ENCODE results near the gene SLC25A25. TPM values are rescaled to one million over a fixed set of nuclear protein-coding genes. Genes with fewer than 3 reads are reported as not detected.

SLC25A25 gene
- total RNA-seq, 3 donors from 2014 or later (not counting 1 experiment from before 2014, with no cell fraction given) = 16.8 to 19.1 (median 18.9) TPM

DNA sequence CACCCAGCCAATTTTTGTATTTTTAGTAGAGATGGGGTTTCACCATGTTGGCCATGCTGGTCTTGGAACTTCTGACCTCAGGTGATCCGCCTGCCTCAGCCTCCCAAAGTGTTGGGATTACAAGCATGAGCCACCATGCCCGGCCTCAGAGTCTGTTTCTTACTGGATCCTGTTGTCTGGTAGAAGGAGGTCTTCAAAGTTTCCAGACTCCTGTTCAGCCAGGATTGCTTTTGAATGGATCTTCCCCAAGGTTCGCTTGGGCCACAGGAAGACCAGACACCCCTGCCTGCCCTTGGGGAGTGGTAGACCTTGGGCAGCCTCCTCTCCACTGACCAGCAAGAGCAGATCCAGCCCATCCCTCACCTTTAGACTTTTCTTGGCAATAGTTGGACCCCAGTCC is 73.6 kb downstream of the SLC25A25 start:
- no peak overlapping the region for H3K27ac ChIP-seq (ENCODE audit: low read length)
- H3K4me1 ChIP-seq (ENCODE audit: control insufficient read depth, insufficient read depth, low read length) = no peaks in the 10 kb centered on the region
- ATAC-seq = no peak
- DNase-seq = no peak
- Mint-ChIP-seq H3K4me1 (no peaks in the 10 kb centered on the region), H3K36me3 (no peaks in the 10 kb centered on the region), H3K9me3 (no peaks in the 10 kb centered on the region), H3K4me3 (no peak overlapping the region), H3K27ac (no peak overlapping the region), H3K27me3 (ENCODE audit: low read depth in 2 of 2) (peaks cover 0 to 4% of the 10 kb centered on the region in 2 donors)
- H3K36me3 ChIP-seq (ENCODE audit: control insufficient read depth, insufficient read depth, low read length) = no peaks in the 10 kb centered on the region
- H3K27me3 ChIP-seq (ENCODE audit: control insufficient read depth, insufficient read depth, low read length) = no peaks in the 10 kb centered on the region
- intact Hi-C loops (cut with micrococcal nuclease) = no loop called here
- TF ChIP-seq, protein P1, sequence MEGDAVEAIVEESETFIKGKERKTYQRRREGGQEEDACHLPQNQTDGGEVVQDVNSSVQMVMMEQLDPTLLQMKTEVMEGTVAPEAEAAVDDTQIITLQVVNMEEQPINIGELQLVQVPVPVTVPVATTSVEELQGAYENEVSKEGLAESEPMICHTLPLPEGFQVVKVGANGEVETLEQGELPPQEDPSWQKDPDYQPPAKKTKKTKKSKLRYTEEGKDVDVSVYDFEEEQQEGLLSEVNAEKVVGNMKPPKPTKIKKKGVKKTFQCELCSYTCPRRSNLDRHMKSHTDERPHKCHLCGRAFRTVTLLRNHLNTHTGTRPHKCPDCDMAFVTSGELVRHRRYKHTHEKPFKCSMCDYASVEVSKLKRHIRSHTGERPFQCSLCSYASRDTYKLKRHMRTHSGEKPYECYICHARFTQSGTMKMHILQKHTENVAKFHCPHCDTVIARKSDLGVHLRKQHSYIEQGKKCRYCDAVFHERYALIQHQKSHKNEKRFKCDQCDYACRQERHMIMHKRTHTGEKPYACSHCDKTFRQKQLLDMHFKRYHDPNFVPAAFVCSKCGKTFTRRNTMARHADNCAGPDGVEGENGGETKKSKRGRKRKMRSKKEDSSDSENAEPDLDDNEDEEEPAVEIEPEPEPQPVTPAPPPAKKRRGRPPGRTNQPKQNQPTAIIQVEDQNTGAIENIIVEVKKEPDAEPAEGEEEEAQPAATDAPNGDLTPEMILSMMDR (IDR thresholded peaks at IDR 0.05) = no peak
- no peak overlapping the region for H3K4me3 ChIP-seq (ENCODE audit: low read length)
- no peaks in the 10 kb centered on the region for H3K9me3 ChIP-seq (ENCODE audit: control insufficient read depth, insufficient read depth, low read length)
- 99% methylated on average over 3 of the region's 3 CpGs for WGBS (ENCODE audit: insufficient coverage)

DNA sequence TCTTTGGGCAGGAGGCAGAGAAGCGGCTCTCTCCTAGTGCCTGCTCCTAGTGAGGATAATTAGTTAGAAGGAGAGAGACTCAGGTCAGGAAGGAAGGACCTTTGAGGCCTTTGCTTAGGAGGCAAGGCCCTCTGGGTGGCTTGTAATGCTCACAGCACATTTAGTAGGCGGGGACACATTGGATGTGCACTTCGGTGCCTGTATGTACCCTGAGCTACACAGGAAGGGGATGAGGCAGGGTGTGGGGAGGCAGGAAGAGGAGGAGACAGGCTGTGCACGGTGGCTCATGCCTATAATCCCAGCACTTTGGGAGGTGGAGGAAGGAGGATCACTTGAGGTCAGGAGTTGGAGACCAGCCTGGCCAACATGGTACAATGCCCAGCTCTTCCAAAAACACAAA is 74.0 kb downstream of the SLC25A25 start:
- Mint-ChIP-seq H3K27me3 (ENCODE audit: low read depth in 2 of 2) (peaks cover 0 to 4% of the 10 kb centered on the region in 2 donors), H3K4me1 (no peaks in the 10 kb centered on the region), H3K27ac (no peak overlapping the region), H3K9me3 (no peaks in the 10 kb centered on the region), H3K4me3 (no peak overlapping the region), H3K36me3 (no peaks in the 10 kb centered on the region)
- no peak overlapping the region for H3K27ac ChIP-seq (ENCODE audit: low read length)
- no peaks in the 10 kb centered on the region for H3K36me3 ChIP-seq (ENCODE audit: control insufficient read depth, insufficient read depth, low read length)
- no peak for ATAC-seq
- H3K27me3 ChIP-seq (ENCODE audit: control insufficient read depth, insufficient read depth, low read length) = no peaks in the 10 kb centered on the region
- H3K4me1 ChIP-seq (ENCODE audit: control insufficient read depth, insufficient read depth, low read length) = no peaks in the 10 kb centered on the region
- intact Hi-C loops (cut with micrococcal nuclease) = no loop called here
- WGBS (ENCODE audit: insufficient coverage) = 50% methylated on average over 4 of the region's 4 CpGs
- peak in 1 of 2 donors; percentile 33 for DNase-seq
- TF ChIP-seq, protein P1 (IDR thresholded peaks at IDR 0.05) = no peak
- H3K9me3 ChIP-seq (ENCODE audit: control insufficient read depth, insufficient read depth, low read length) = no peaks in the 10 kb centered on the region
- H3K4me3 ChIP-seq (ENCODE audit: low read length) = no peak overlapping the region

DNA sequence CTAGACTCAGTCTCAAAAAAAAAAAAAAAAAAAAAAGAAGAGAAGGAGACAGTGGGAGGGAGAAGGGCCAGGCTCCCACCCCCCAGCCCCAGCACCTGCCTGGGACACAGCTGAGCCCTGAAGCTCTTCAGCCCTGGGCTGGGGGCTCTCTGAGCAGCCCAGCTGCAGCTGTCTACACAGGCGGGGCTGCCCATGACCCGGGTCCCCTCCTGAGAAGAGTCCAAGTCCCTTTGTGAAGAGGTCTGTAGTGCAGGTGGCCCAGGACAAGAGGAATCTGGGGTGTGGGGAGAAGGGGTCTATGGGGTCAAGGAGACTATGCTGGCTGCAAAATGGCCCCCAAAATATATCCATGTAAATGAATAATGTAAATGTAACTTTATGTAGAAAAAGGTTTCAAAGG is 74.6 kb downstream of the SLC25A25 start:
- no peak overlapping the region for H3K27ac ChIP-seq (ENCODE audit: low read length)
- H3K4me1 Mint-ChIP-seq = no peaks in the 10 kb centered on the region
- intact Hi-C loops (cut with micrococcal nuclease) = no loop called here
- H3K36me3 ChIP-seq (ENCODE audit: control insufficient read depth, insufficient read depth, low read length) = no peaks in the 10 kb centered on the region
- H3K4me3 Mint-ChIP-seq = no peak overlapping the region
- H3K27me3 Mint-ChIP-seq (ENCODE audit: low read depth in 2 of 2) = peaks cover 0 to 2% of the 10 kb centered on the region in 2 donors
- H3K4me3 ChIP-seq (ENCODE audit: low read length) = no peak overlapping the region
- no peaks in the 10 kb centered on the region for H3K36me3 Mint-ChIP-seq
- DNase-seq (no peak), ATAC-seq (no peak)
- H3K9me3 Mint-ChIP-seq = no peaks in the 10 kb centered on the region
- no peaks in the 10 kb centered on the region for H3K27me3 ChIP-seq (ENCODE audit: control insufficient read depth, insufficient read depth, low read length)
- WGBS (ENCODE audit: insufficient coverage) = 83% methylated on average over 2 of the region's 2 CpGs
- no peaks in the 10 kb centered on the region for H3K9me3 ChIP-seq (ENCODE audit: control insufficient read depth, insufficient read depth, low read length)
- H3K4me1 ChIP-seq (ENCODE audit: control insufficient read depth, insufficient read depth, low read length) = no peaks in the 10 kb centered on the region
- TF ChIP-seq, protein P1 (IDR thresholded peaks at IDR 0.05) = no peak
- no peak overlapping the region for H3K27ac Mint-ChIP-seq

DNA sequence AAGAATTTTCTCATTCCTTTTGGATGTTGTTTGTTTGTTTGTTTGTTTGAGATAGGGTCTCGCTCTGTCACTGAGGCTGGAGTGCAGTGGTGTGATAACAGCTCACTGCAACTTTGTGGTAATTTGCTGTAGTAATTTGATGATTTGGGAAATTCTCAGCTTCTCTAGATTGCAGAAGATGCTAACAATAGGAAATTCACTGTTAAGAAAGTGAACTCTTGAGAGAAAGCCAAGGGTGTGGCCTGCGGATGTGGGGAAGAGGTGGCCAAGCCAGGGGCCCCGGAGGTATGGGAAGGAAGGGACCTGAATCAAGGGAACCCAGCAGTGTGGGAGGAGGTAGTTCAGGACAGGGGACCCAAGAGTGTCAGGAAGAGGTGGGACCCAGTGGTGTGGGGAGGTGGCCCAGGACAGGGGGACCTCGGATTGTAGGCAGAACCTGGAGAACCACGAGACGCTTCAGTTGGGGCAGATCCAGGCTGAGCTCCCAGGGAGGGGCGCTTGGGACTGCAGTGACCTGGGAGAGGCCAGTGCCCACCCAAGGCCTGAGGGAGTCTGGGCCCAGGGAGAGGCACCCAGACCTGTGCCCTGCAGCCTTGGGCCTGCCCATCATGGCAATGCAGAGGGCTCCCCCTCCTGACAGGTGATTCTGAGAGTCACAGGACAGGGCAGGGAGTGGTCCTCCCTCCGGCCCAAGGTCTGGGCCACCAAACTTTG is 75.7 kb downstream of the SLC25A25 start:
- Mint-ChIP-seq H3K9me3 (no peaks in the 10 kb centered on the region), H3K36me3 (no peaks in the 10 kb centered on the region), H3K27ac (no peak overlapping the region), H3K4me1 (no peaks in the 10 kb centered on the region), H3K27me3 (ENCODE audit: low read depth in 2 of 2) (no peaks in the 10 kb centered on the region), H3K4me3 (no peak overlapping the region)
- WGBS (ENCODE audit: insufficient coverage) = 89% methylated on average over 8 of the region's 8 CpGs
- ATAC-seq (no peak), DNase-seq (no peak)
- no peak overlapping the region for H3K4me3 ChIP-seq (ENCODE audit: low read length)
- H3K9me3 ChIP-seq (ENCODE audit: control insufficient read depth, insufficient read depth, low read length) = no peaks in the 10 kb centered on the region
- H3K4me1 ChIP-seq (ENCODE audit: control insufficient read depth, insufficient read depth, low read length) = no peaks in the 10 kb centered on the region
- H3K36me3 ChIP-seq (ENCODE audit: control insufficient read depth, insufficient read depth, low read length) = no peaks in the 10 kb centered on the region
- H3K27me3 ChIP-seq (ENCODE audit: control insufficient read depth, insufficient read depth, low read length) = no peaks in the 10 kb centered on the region
- intact Hi-C loops (cut with micrococcal nuclease) = no loop called here
- no peak overlapping the region for H3K27ac ChIP-seq (ENCODE audit: low read length)
- TF ChIP-seq, protein P1 (IDR thresholded peaks at IDR 0.05) = no peak
